Left cardiac atrium (tissue), 4 donors: ENCODE measurements around the gene ATF7. TPM values are rescaled to one million over a fixed set of nuclear protein-coding genes. Genes with fewer than 3 reads are reported as not detected.
A peak's percentile ranks its signal among the peaks of the same experiment; 100 is the strongest.

ENCODE experiments used
- ATAC-seq, 2 donors: fragments of 200-7000 bp; cut with Tn5 transposase; one replicate each; pipeline ENCODE4 v1.9.1; 2020; ENCODE audit warnings: mild to moderate bottlenecking in 2 of 2, moderate library complexity in 2 of 2
- DNase-seq: peaks from one replicate; pipeline ENCODE4 v3.0.0-alpha.2; 2020
- intact Hi-C, 2 donors: fragments of 100-400 bp; cut with DNase I; formaldehyde crosslinking; loops; one replicate each; pipeline versions ENCODE4 v1.14.1 to v1.15.1; 2022 to 2023
- total RNA-seq, 2 donors: library from RNA; stranded (reverse); fragmentation: NEBNext Ultra II Directional; extraction: Animal tissue kit (Norgen Biotek cat#: 25700); gene quantifications; one replicate each; pipeline ENCODE4 v1.2.1, GENCODE V29; 2021
- donor health status: DM: no; HTN: yes; CAD: no.
- donor health status: DM: no; HTN: yes; CAD: no; lungs with severe emphysema.
- donor health status: DM: yes; HTN: yes; CAD: no.
- donor health status: Dilated cardiomyopathy.

ATF7 gene
- total RNA-seq, 2 donors from 2014 or later = 30.1 to 34.7 TPM

GRCh38 chr12:53480491-53481442 is 145.4 kb downstream of the ATF7 start:
- no peak for DNase-seq
- no peak for ATAC-seq
- intact Hi-C loops = no loop called here

DNA sequence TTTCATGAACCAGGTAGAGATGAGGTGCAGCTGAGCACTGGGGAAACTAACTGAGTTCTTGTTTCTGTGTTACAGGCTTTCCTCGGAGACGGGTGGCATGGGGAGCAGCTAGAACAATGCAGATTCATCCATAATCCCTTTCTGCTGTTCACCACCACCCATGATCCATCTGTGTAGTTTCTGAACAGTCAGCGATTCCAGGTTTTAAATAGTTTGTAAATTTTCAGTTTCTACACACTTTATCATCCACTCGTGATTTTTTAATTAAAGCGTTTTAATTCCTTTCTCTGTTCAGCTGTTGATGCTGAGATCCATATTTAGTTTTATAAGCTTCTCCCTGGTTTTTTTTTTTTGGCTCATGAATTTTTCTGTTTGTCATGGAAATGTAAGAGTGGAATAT is 146.9 kb downstream of the ATF7 start:
- no peak for DNase-seq
- no peak for ATAC-seq
- intact Hi-C loops = no loop called here

DNA sequence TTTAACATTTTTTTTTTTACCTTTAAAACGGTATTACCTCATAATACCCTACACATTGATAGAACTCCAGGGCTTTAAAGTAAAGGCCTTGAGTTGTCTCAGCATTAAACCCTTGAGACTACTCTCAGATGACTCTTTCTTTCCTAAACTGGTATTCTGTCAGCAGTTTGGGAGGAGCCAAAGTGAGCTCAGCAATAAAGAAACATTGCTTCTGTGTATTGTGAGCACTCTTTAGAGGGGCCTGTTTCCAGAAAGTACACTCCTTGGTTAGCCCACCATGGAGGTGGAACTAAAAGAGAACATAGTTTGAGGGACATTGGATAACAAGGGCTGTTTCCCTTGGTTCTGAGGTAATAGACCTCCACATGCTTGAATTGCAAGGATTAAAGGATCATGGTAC is 147.3 kb downstream of the ATF7 start:
- DNase-seq (no peak), ATAC-seq (no peak)
- intact Hi-C loops = no loop called here

DNA sequence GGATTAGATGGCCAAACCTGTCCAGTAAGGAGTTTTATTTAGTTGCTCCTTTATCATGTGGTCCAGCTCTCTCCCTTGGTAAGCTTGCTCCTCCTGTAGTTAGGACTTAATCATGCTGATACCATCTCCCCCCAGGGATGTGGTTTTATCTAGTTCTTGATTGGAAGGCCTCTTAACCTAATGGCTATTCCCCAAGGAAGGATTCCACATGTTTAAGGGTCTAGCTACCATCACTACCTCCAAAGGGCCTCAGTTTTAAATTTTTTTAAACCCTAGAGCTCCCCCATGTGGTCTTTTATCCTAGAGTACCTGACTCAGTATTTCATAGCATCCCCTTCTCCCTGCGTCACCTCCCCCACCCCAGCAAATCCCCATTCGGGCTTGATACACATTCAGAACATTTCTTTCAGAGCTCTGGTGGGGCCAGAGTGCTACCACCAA is 149.4 kb downstream of the ATF7 start:
- DNase-seq (no peak), ATAC-seq (peak in 1 of 2 donors; percentile 7)
- intact Hi-C loops = no loop called here

DNA sequence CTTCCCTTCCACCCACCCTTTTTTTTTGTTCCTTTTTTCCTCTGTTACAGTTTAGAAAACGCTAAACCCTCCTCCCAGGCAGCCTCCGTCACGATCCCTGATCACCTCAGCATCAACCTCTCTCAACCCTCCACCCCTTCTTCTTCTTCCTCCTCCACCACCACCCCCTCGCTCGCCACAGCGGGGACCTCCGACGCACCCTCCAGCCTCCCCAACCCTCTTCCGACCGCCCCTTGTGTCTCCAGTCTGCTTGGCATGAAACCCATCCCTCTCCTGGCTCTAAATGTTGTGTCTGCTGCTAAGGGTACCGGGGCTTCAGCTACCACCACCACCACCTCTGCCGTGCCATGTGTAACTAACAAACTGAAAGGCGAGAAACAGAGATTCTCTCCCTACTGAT is 151.4 kb downstream of the ATF7 start:
- intact Hi-C loops = no loop called here
- ATAC-seq (no peak), DNase-seq (no peak)

DNA sequence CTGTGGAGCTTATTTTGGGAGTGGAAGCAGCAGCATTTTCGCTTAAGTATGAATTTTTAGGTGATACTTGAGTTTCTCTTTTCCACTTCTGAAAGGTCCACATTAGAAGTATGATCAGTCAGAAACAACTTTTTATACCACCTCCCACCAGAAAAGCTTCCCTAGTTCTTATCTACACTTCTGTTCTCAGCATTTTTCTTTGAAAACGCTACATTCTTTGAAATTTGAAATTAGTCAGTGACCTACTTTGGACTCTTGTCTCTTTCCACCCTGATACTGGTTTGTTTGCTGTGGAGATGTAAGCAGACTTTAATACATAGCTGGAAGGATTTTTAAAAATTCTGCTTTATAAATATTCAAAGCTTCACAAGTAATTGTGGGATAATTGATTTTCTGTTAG is 152.1 kb downstream of the ATF7 start:
- ATAC-seq (peak in 1 of 2 donors; percentile 22), DNase-seq (no peak)
- intact Hi-C loops = no loop called here

DNA sequence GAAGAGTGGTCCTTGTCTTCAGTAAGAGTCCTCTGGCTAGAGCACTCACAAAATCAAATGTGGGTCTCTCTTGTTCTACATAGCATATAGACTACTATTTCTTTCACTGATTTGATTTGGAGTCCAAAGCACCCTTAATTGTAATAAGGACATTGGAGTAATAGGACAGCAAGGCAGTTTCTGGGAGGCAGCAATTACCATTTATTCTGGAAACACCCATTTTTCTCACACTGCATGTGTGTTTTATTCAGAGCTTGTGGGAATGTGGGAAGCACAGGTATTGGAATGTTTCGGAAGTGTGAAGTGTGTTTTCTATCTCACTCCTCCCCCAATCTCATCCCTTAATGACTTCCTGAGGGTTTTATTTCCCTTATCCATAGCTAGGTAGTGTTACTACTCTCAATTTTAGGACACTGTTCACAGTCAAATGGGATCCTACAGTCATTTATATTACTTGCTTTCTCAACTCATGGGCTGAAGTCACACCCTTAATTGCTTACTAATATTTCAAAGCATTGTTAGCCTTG is 154.1 kb downstream of the ATF7 start:
- DNase-seq (no peak), ATAC-seq (no peak)
- intact Hi-C loops = no loop called here

GRCh38 chr12:53468282-53468681 is 157.9 kb downstream of the ATF7 start:
- DNase-seq = no peak
- ATAC-seq = no peak
- intact Hi-C loops = no loop called here

GRCh38 chr12:53467880-53468279 is 158.3 kb downstream of the ATF7 start:
- intact Hi-C loops = no loop called here
- ATAC-seq (no peak), DNase-seq (no peak)

DNA sequence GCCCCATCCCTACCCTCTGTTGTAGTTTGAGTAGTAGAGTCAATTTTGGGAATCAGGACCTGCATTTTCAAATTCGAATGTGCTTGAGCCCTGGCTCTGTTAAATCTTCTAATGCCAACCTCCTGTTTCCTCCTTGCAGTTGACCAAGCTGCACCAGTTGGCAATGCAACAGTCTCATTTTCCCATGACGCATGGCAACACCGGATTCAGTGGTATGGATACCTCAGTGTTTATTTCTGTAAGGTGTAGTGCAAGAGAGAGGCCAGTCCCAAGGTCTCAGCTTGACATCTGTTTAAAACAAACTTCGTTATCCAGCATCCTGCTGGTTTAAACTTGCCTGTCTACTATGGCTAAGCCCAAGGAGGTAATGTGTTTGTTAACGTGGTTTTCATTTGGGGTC is 159.1 kb downstream of the ATF7 start:
- ATAC-seq (no peak), DNase-seq (no peak)
- intact Hi-C loops = no loop called here

- intact Hi-C loops = no loop called here
- no peak for ATAC-seq
Observed at GRCh38 chr12:53466640-53467039, 159.5 kb downstream of the ATF7 start.

DNA sequence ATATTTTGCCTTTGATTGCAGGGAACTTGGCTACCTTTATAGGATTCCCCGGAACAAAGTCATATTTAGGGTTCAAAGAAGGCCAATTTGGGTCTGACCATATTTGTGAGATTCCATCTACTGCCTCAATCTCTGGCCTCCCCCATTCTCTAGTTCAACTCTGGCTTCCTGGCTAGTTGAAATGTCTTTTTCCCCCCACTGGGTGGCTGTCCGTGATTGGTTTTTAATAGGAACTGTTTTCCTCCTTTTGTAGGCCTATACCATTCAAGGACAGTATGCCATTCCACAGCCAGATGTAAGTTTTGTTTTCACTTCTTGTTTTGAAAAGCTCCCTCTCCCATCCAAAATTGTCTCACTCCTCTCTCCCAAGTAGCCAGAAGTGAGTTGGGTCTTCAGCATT is 160.5 kb downstream of the ATF7 start:
- intact Hi-C loops = no loop called here
- no peak for ATAC-seq
- no peak for DNase-seq

More at GRCh38 chr12:53466640-53467039, 159.5 kb downstream of the ATF7 start:
- no peak for DNase-seq

GRCh38 chr12:53464685-53465418 is 161.3 kb downstream of the ATF7 start:
- no peak for ATAC-seq
- intact Hi-C loops = no loop called here
- DNase-seq = no peak

DNA sequence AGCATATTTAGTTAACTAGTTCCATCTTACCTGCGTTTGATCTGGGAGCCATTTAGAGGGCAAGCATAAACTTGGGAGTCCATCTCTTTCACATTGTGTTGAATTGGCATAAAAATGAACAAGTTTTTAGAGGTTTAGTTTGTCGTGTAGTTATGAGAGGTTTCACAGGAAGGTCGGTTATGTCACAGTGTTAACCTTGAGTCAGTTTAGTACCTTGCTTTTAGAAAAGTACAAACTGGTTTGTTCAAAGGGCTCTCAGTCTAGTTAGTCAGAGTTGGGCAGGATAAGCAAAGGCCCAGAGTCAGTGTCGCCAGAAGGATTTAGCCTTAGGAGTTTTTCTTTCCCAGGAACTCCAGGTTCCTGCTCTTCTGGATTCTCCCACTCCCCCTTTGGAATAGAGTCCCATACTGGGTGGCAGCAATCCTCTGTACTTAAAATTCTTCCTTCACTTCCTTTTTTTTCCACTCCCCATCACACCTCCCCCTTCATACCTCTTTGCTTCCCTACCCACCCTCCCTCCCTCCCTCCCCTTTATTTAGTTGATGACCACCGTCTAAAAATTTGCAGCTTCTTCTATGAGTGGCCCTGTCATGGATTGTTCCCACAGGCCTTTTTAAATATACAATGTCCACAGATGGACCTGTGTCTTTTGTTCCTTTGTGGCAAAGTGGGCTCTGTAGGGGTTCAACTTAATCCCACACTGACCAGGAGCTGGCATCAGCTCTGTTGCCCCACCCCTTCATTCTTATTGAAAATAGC is 162.2 kb downstream of the ATF7 start:
- intact Hi-C loops = no loop called here
- DNase-seq (no peak), ATAC-seq (no peak)

GRCh38 chr12:53462935-53463334 is 163.2 kb downstream of the ATF7 start:
- DNase-seq (no peak), ATAC-seq (no peak)
- intact Hi-C loops = no loop called here

DNA sequence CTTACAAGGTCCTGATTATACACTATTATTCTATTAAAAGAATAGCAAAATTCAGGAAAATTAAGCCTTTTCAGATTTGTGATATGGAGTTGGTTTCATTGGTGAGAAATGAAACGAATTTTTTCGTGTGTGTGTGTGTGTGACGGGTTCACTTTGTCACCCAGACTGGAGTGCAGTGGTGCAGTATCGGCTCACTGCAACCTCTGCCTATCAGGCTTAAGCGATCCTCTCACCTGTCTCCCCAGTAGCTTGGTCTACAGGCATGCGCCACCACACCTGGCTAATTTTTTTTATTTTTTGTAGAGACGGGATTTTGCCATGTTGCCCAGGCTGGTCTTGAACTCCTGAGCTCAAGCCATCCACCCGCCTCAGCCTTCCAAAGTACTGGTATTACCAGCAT is 164.6 kb downstream of the ATF7 start:
- ATAC-seq = no peak
- no peak for DNase-seq
- intact Hi-C loops = no loop called here

- DNase-seq (no peak), ATAC-seq (peak; percentile 60 to 70)
- intact Hi-C loops = no loop called here
Observed at GRCh38 chr12:53461059-53461458, 165.1 kb downstream of the ATF7 start.

DNA sequence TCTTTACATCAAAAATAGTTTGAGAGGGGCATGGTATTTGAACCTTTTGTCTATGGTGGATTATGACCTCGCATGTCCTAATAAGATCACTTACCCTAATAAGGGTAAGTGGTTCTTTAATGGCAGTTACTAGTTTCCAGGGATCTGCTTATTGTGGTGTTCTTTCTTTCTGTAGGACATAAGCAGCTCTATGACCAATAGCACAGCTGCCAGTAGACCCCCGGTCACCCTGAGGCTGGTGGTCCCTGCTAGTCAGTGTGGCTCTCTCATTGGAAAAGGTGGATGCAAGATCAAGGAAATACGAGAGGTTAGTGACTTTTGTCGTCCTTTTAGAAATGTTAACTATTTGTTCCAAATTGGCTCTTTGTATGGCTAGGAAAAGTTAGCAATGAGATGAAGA is 167.1 kb downstream of the ATF7 start:
- intact Hi-C loops = no loop called here
- no peak for ATAC-seq
- no peak for DNase-seq
